Astrocyte (in vitro differentiated cells and primary cell): ENCODE results near the gene PLXDC1. TPM values are rescaled to one million over a fixed set of nuclear protein-coding genes. Genes with fewer than 3 reads are reported as not detected.

ENCODE experiments used
- DNase-seq: peaks from one replicate; pipeline ENCODE4 v3.0.0-alpha.2; 2010; ENCODE audit warnings: low read depth
- FAIRE-seq: peaks from 2 replicates; lab custom pipeline; 2011; peaks lifted over from hg19 to GRCh38; lab: Jason Lieb, UNC
- H2AFZ ChIP-seq: 2 replicates; pipeline ENCODE4 v1.6.0; 2012; ENCODE audit warnings: low read depth, low read length, inconsistent platforms
- H3K27ac ChIP-seq: 2 replicates; pipeline ENCODE4 v1.5.1; 2011; ENCODE audit warnings: low read depth, low read length, inconsistent platforms
- H3K27me3 ChIP-seq: 2 replicates; pipeline ENCODE4 v1.6.0; 2011; ENCODE audit warnings: low read length, inconsistent platforms; ENCODE audit not compliant: insufficient read depth
- H3K36me3 ChIP-seq: 2 replicates; pipeline ENCODE4 v1.5.1; 2011; ENCODE audit warnings: low read length, inconsistent platforms; ENCODE audit not compliant: insufficient read depth
- H3K4me1 ChIP-seq: 2 replicates; pipeline ENCODE4 v1.5.1; 2011; ENCODE audit warnings: low read length, inconsistent platforms; ENCODE audit not compliant: insufficient read depth
- H3K4me2 ChIP-seq: 2 replicates; pipeline ENCODE4 v1.6.0; 2012; ENCODE audit warnings: low read length, inconsistent platforms
- H3K4me3 ChIP-seq: 2 replicates; pipeline ENCODE4 v1.5.1; 2011; ENCODE audit warnings: low read depth, mild to moderate bottlenecking, low read length, inconsistent platforms; ENCODE audit not compliant: insufficient read depth
- H3K79me2 ChIP-seq: 2 replicates; pipeline ENCODE4 v1.6.0; 2012; ENCODE audit warnings: mild to moderate bottlenecking, low read length, inconsistent platforms; ENCODE audit not compliant: insufficient read depth
- H3K9ac ChIP-seq: 2 replicates; pipeline ENCODE4 v1.6.0; 2012; ENCODE audit warnings: mild to moderate bottlenecking, low read length, inconsistent platforms
- H3K9me3 ChIP-seq: 2 replicates; pipeline ENCODE4 v1.5.1; 2012; ENCODE audit warnings: low read depth, mild to moderate bottlenecking, low read length, inconsistent platforms; ENCODE audit not compliant: insufficient read depth
- H4K20me1 ChIP-seq: 2 replicates; pipeline ENCODE4 v1.6.0; 2012; ENCODE audit warnings: low read length, inconsistent platforms; ENCODE audit not compliant: insufficient read depth
- H3K27ac Mint-ChIP-seq: one replicate; pipeline ENCODE4 v1.8.0; 2021; ENCODE audit warnings: mild to moderate bottlenecking, mixed read lengths; ENCODE audit not compliant: unreplicated experiment
- H3K27me3 Mint-ChIP-seq: one replicate; pipeline ENCODE4 v1.8.0; 2021; ENCODE audit warnings: low read depth, mixed read lengths; ENCODE audit not compliant: unreplicated experiment
- H3K36me3 Mint-ChIP-seq: one replicate; pipeline ENCODE4 v1.8.0; 2021; ENCODE audit warnings: low read depth, mixed read lengths; ENCODE audit not compliant: unreplicated experiment
- H3K4me1 Mint-ChIP-seq: one replicate; pipeline ENCODE4 v1.8.0; 2021; ENCODE audit warnings: low read depth, mixed read lengths; ENCODE audit not compliant: unreplicated experiment
- H3K4me3 Mint-ChIP-seq: one replicate; pipeline ENCODE4 v1.8.0; 2021; ENCODE audit warnings: mild to moderate bottlenecking, moderate library complexity, mixed read lengths; ENCODE audit not compliant: unreplicated experiment
- H3K9me3 Mint-ChIP-seq: one replicate; pipeline ENCODE4 v1.8.0; 2021; ENCODE audit warnings: mild to moderate bottlenecking, mixed read lengths; ENCODE audit not compliant: unreplicated experiment
- CTCF ChIP-seq: IDR thresholded peaks from 2 replicates; pipeline ENCODE4 v1.5.1; 2011; ENCODE audit warnings: low read depth, mild to moderate bottlenecking, inconsistent platforms, low read length, moderate library complexity; ENCODE audit not compliant: insufficient read depth
- EZH2 ChIP-seq: IDR thresholded peaks from 2 replicates; pipeline ENCODE4 v1.6.1; 2012; ENCODE audit warnings: mild to moderate bottlenecking, low read length, inconsistent platforms; ENCODE audit not compliant: insufficient read depth
- total RNA-seq: library from RNA; stranded (reverse); gene quantifications from 2 replicates; pipeline ENCODE4 v1.2.1, GENCODE V29; 2021

The PLXDC1 gene
- total RNA-seq, 1 donor from 2014 or later = 8.9 TPM

GRCh38 chr17:39113871-39114270, 37.6 kb downstream of the PLXDC1 start:
- Mint-ChIP-seq H3K4me1 (peaks cover 7% of the 10 kb centered on the region), H3K36me3 (peaks cover 5% of the 10 kb centered on the region), H3K27me3 (peaks cover 50% of the 10 kb centered on the region), H3K27ac (no peak overlapping the region), H3K4me3 (no peak overlapping the region), H3K9me3 (peaks cover 5% of the 10 kb centered on the region)
- no peak overlapping the region for H3K27ac ChIP-seq
- H3K36me3 ChIP-seq = no peaks in the 10 kb centered on the region
- H3K9me3 ChIP-seq = no peaks in the 10 kb centered on the region
- no peak overlapping the region for H3K9ac ChIP-seq
- no peaks in the 10 kb centered on the region for H3K79me2 ChIP-seq
- H2AFZ ChIP-seq = no peak overlapping the region
- H3K4me1 ChIP-seq = no peaks in the 10 kb centered on the region
- TF ChIP-seq EZH2 (no peak), CTCF (no peak)
- H3K27me3 ChIP-seq = peaks cover 15% of the 10 kb centered on the region
- no peaks in the 10 kb centered on the region for H4K20me1 ChIP-seq
- no peak for DNase-seq
- H3K4me2 ChIP-seq = no peak overlapping the region
- no peak overlapping the region for H3K4me3 ChIP-seq
- FAIRE-seq = no peak

GRCh38 chr17:39110435-39111136, 40.9 kb downstream of the PLXDC1 start:
- H3K4me2 ChIP-seq = no peak overlapping the region
- H3K36me3 ChIP-seq = no peaks in the 10 kb centered on the region
- FAIRE-seq (no peak), DNase-seq (no peak)
- no peak overlapping the region for H2AFZ ChIP-seq
- peaks cover 50% of the 10 kb centered on the region for H3K27me3 Mint-ChIP-seq
- no peak overlapping the region for H3K27ac ChIP-seq
- no peak overlapping the region for H3K27ac Mint-ChIP-seq
- peaks cover 10% of the 10 kb centered on the region for H3K4me1 Mint-ChIP-seq
- H3K27me3 ChIP-seq = peaks cover 18% of the 10 kb centered on the region
- H3K4me3 Mint-ChIP-seq = no peak overlapping the region
- peaks cover 5% of the 10 kb centered on the region for H3K9me3 Mint-ChIP-seq
- peaks cover 7% of the 10 kb centered on the region for H3K36me3 Mint-ChIP-seq
- no peaks in the 10 kb centered on the region for H4K20me1 ChIP-seq
- H3K79me2 ChIP-seq = no peaks in the 10 kb centered on the region
- no peak overlapping the region for H3K9ac ChIP-seq
- TF ChIP-seq EZH2 = no peak
- no peak for TF ChIP-seq CTCF
- H3K4me3 ChIP-seq = no peak overlapping the region
- no peaks in the 10 kb centered on the region for H3K4me1 ChIP-seq
- H3K9me3 ChIP-seq = no peaks in the 10 kb centered on the region
